Nephron (organoid): Measurements from ENCODE around the gene CDKL4.

ENCODE experiments used
- H3K27ac Mint-ChIP-seq, 3 experiments: 2 replicates each; pipeline ENCODE4 v1.8.0; 2020; ENCODE audit warnings: mixed read lengths in 3 of 3, mild to moderate bottlenecking in 2 of 3, moderate library complexity in 1 of 3
- H3K27me3 Mint-ChIP-seq: 2 replicates; pipeline ENCODE4 v1.8.0; 2021; ENCODE audit warnings: low read depth, mild to moderate bottlenecking, moderate library complexity, mixed read lengths
- H3K36me3 Mint-ChIP-seq: 2 replicates; pipeline ENCODE4 v1.8.0; 2020; ENCODE audit warnings: low read depth, mixed read lengths
- H3K4me1 Mint-ChIP-seq: 2 replicates; pipeline ENCODE4 v1.8.0; 2020; ENCODE audit warnings: mixed read lengths
- H3K4me3 Mint-ChIP-seq, 3 experiments: 2 replicates each; pipeline ENCODE4 v1.8.0; 2020; ENCODE audit warnings: mild to moderate bottlenecking in 3 of 3, mixed read lengths in 3 of 3, moderate library complexity in 2 of 3
- H3K9me3 Mint-ChIP-seq: 2 replicates; pipeline ENCODE4 v1.8.0; 2020; ENCODE audit warnings: mixed read lengths
- CTCF ChIP-seq, 3 experiments: fragments of 200-600 bp; sonication (generic); IDR thresholded peaks; one replicate each; pipeline ENCODE4 v1.5.0; 2021; ENCODE audit warnings: antibody characterized with exemption in 3 of 3; ENCODE audit not compliant: unreplicated experiment in 3 of 3

Gene CDKL4

GRCh38 chr2:39136799-39137198, 107.0 kb downstream of the CDKL4 start:
- no peak overlapping the region for H3K27ac Mint-ChIP-seq
- H3K27me3 Mint-ChIP-seq: peaks cover 3% of the 10 kb centered on the region
- no peak overlapping the region for H3K4me3 Mint-ChIP-seq
- TF ChIP-seq CTCF (IDR thresholded peaks at IDR 0.05; ENCODE audit: unreplicated experiment in 3 of 3): no peak
- H3K4me1 Mint-ChIP-seq: peaks cover 15% of the 10 kb centered on the region
- no peaks in the 10 kb centered on the region for H3K36me3 Mint-ChIP-seq
- H3K9me3 Mint-ChIP-seq: no peaks in the 10 kb centered on the region

DNA sequence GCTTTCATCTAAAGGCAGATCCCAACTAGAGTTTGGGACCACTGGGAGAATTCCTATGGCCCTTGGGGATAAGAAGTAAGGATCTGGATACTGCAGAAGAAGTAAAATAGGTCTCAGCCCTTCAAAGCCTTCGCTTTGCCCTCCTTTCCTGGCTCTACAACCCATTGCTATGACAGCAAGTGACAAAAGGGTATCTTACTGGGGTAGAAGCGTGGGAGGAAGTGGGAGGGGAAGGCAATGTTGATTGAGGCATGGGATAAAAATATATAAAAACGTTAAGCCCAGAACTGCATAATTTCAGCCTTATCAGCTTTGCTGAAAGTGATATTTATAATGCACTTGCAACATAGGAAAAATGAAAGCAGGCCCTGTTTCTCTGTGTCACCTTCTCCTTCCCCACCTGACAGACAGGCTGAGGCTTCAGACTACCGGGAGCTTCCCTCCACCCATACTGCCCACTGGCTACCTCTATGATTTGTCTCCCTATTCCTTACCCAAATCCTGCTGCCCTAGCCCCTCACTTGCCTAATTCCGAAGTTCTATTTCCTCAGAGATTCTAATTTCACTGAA, 108.0 kb downstream of the CDKL4 start:
- H3K4me3 Mint-ChIP-seq: no peak overlapping the region
- H3K4me1 Mint-ChIP-seq: peaks cover 7% of the 10 kb centered on the region
- peaks cover 3% of the 10 kb centered on the region for H3K27me3 Mint-ChIP-seq
- TF ChIP-seq CTCF (IDR thresholded peaks at IDR 0.05; ENCODE audit: unreplicated experiment in 3 of 3): no peak
- H3K27ac Mint-ChIP-seq: no peak overlapping the region
- H3K9me3 Mint-ChIP-seq: no peaks in the 10 kb centered on the region
- no peaks in the 10 kb centered on the region for H3K36me3 Mint-ChIP-seq

DNA sequence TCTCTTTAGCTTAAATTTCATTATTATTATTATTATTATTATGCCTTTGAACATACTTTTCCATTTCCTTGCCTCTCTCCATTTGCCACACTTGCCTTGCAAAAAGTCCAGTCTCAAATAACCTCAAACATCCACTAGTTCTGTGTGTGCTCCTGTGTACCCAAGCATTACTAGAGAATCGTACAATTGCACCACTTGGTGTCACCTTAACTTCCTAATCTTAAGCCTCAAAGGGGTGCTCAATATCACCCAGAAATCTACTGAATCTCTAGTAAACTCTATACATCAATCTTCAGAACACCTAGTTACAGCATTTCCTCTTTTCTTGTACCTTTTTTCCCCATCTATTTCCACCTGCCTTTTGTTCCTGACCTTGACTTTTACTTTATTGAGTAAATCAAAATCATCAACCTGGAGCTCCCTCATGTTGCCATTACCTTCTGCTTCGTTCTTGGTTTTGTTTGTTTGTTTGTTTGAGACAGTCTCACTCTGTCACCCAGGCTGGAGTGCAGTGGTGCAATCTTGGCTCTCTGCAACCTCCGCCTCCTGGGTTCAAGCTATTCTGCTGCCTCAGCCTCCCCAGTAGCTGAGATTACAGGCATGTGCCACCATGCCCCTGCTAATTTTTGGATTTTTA, 110.4 kb downstream of the CDKL4 start:
- Mint-ChIP-seq H3K4me3 (no peak overlapping the region), H3K4me1 (no peaks in the 10 kb centered on the region), H3K27me3 (peaks cover 3% of the 10 kb centered on the region), H3K36me3 (no peaks in the 10 kb centered on the region), H3K27ac (no peak overlapping the region), H3K9me3 (no peaks in the 10 kb centered on the region)
- no peak for TF ChIP-seq CTCF (IDR thresholded peaks at IDR 0.05; ENCODE audit: unreplicated experiment in 3 of 3)

DNA sequence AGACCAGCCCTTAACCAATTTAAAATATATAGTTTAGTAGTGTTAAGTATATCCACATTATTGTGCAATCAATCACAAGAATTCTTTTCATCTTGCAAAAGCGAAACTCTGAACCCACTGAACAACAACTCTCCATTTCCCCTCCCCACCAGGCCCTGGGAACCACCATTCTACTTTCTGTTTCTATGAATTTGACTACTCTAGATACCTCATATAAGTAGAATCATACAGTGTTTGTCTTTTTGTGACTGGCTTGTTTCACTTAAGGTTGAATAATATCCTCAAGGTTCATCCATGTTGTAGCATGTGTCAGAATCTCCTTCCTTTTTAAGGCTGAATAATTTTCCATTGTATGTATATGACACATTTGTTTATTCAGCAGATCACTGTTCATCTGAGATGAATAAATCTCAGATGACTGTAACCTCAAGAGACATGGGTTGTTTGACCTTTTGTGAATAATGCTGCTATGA, 114.8 kb downstream of the CDKL4 start:
- Mint-ChIP-seq H3K9me3 (no peaks in the 10 kb centered on the region), H3K36me3 (no peaks in the 10 kb centered on the region), H3K27me3 (no peaks in the 10 kb centered on the region), H3K4me1 (peaks cover 18% of the 10 kb centered on the region), H3K4me3 (no peak overlapping the region), H3K27ac (peak overlapping the region in 1 of 3 experiments; percentile 17)
- TF ChIP-seq CTCF (IDR thresholded peaks at IDR 0.05; ENCODE audit: unreplicated experiment in 3 of 3): no peak

GRCh38 chr2:39127973-39128372, 115.8 kb downstream of the CDKL4 start:
- Mint-ChIP-seq H3K9me3 (no peaks in the 10 kb centered on the region), H3K36me3 (no peaks in the 10 kb centered on the region), H3K27me3 (no peaks in the 10 kb centered on the region), H3K4me3 (peak overlapping the region in 2 of 3 experiments; percentile 26 to 41), H3K4me1 (peaks cover 27% of the 10 kb centered on the region), H3K27ac (peak overlapping the region; percentile 77 to 94 (median 84))
- no peak for TF ChIP-seq CTCF (IDR thresholded peaks at IDR 0.05; ENCODE audit: unreplicated experiment in 3 of 3)
